MM.1S (cell line): ENCODE data around the gene KRT81.

Source experiments
- DNase-seq: peaks from one replicate; pipeline ENCODE4 v3.0.0-alpha.2; 2015
- H2AFZ ChIP-seq: fragments of 300-600 bp; sonication (generic); 2 replicates; pipeline ENCODE4 v1.6.0; 2016; ENCODE audit warnings: antibody characterized with exemption, low read length
- H3F3A ChIP-seq: fragments of 300-600 bp; sonication (generic); 2 replicates; pipeline ENCODE4 v1.6.1; 2016; ENCODE audit warnings: mild to moderate bottlenecking, antibody characterized with exemption, low read length, moderate library complexity, mixed read lengths; ENCODE audit not compliant: insufficient read depth
- H3K27ac ChIP-seq: fragments of 300-600 bp; sonication (generic); 2 replicates; pipeline ENCODE4 v1.5.1; 2016; ENCODE audit warnings: mild to moderate bottlenecking, low read length
- H3K27me3 ChIP-seq: fragments of 300-600 bp; sonication (generic); replicated peaks from 2 replicates; pipeline ENCODE4 v1.6.0; 2016; ENCODE audit warnings: low read length; ENCODE audit not compliant: insufficient read depth
- H3K36me3 ChIP-seq: fragments of 300-600 bp; sonication (generic); replicated peaks from 2 replicates; pipeline ENCODE4 v1.6.1; 2016; ENCODE audit warnings: mild to moderate bottlenecking, low read length, mixed read lengths; ENCODE audit not compliant: insufficient read depth
- H3K4me1 ChIP-seq: fragments of 300-600 bp; sonication (generic); 2 replicates; pipeline ENCODE4 v1.6.1; 2016; ENCODE audit warnings: low read length, mixed read lengths
- H3K4me2 ChIP-seq: fragments of 300-600 bp; sonication (generic); 2 replicates; pipeline ENCODE4 v1.6.0; 2016; ENCODE audit warnings: low read depth, low read length
- H3K4me3 ChIP-seq: fragments of 300-600 bp; sonication (generic); 2 replicates; pipeline ENCODE4 v1.5.1; 2016; ENCODE audit warnings: low read length, mixed read lengths
- H3K79me2 ChIP-seq: fragments of 300-600 bp; sonication (generic); 2 replicates; pipeline ENCODE4 v1.6.1; 2016; ENCODE audit warnings: mixed run types, low read length, mixed read lengths
- H3K9ac ChIP-seq: fragments of 300-600 bp; sonication (generic); 2 replicates; pipeline ENCODE4 v1.6.1; 2016; ENCODE audit warnings: low read length, mixed read lengths
- H3K9me2 ChIP-seq: fragments of 300-600 bp; sonication (generic); replicated peaks from 2 replicates; pipeline ENCODE4 v1.6.1; 2016; ENCODE audit warnings: mild to moderate bottlenecking, low read length, mixed read lengths; ENCODE audit not compliant: insufficient read depth
- H3K9me3 ChIP-seq: fragments of 300-600 bp; sonication (generic); replicated peaks from 2 replicates; pipeline ENCODE4 v1.6.1; 2016; ENCODE audit warnings: mild to moderate bottlenecking, low read length, mixed read lengths; ENCODE audit not compliant: insufficient read depth
- H4K20me1 ChIP-seq: fragments of 300-600 bp; sonication (generic); 2 replicates; pipeline ENCODE4 v1.6.1; 2016; ENCODE audit warnings: mild to moderate bottlenecking, low read length, moderate library complexity, mixed read lengths; ENCODE audit not compliant: insufficient read depth
- CTCF ChIP-seq: fragments of 300-600 bp; sonication (generic); IDR thresholded peaks from 2 replicates; pipeline ENCODE4 v1.5.1; 2016; ENCODE audit warnings: antibody characterized with exemption, low read length, mixed read lengths
- EZH2 ChIP-seq: fragments of 300-600 bp; sonication (generic); optimal IDR thresholded peaks from 2 replicates; pipeline ENCODE3; 2017; ENCODE audit warnings: low read depth, mild to moderate bottlenecking, antibody characterized with exemption, low read length, mixed read lengths
- EZH2phosphoT487 ChIP-seq: fragments of 300-600 bp; sonication (generic); IDR thresholded peaks from 2 replicates; pipeline ENCODE4 v1.6.1; 2018; ENCODE audit warnings: antibody characterized with exemption, low read length

KRT81 gene

GRCh38 chr12:52239767-52240166, 51.6 kb downstream of the KRT81 start:
- H2AFZ ChIP-seq, result no peak overlapping the region
- H3K27me3 ChIP-seq, result peaks cover 10% of the 10 kb centered on the region
- no peaks in the 10 kb centered on the region for H3F3A ChIP-seq
- H3K9me3 ChIP-seq, result no peaks in the 10 kb centered on the region
- DNase-seq, result no peak
- no peaks in the 10 kb centered on the region for H3K36me3 ChIP-seq
- H3K4me2 ChIP-seq, result no peak overlapping the region
- TF ChIP-seq CTCF, result no peak
- no peak for TF ChIP-seq EZH2phosphoT487
- no peak for TF ChIP-seq EZH2
- no peaks in the 10 kb centered on the region for H3K9me2 ChIP-seq
- H3K27ac ChIP-seq, result no peak overlapping the region
- H4K20me1 ChIP-seq, result no peaks in the 10 kb centered on the region
- no peaks in the 10 kb centered on the region for H3K4me1 ChIP-seq
- H3K4me3 ChIP-seq, result no peak overlapping the region
- no peak overlapping the region for H3K9ac ChIP-seq
- H3K79me2 ChIP-seq, result no peaks in the 10 kb centered on the region

GRCh38 chr12:52238916-52239646, 52.3 kb downstream of the KRT81 start:
- Histone ChIP-seq H4K20me1 (no peaks in the 10 kb centered on the region), H3K4me2 (no peak overlapping the region), H3K79me2 (no peaks in the 10 kb centered on the region), H3K9ac (no peak overlapping the region), H3K27me3 (peaks cover 17% of the 10 kb centered on the region), H3K4me1 (no peaks in the 10 kb centered on the region), H3K36me3 (no peaks in the 10 kb centered on the region), H3K9me2 (no peaks in the 10 kb centered on the region), H3K27ac (no peak overlapping the region), H3F3A (no peaks in the 10 kb centered on the region), H2AFZ (no peak overlapping the region), H3K9me3 (no peaks in the 10 kb centered on the region), H3K4me3 (no peak overlapping the region)
- TF ChIP-seq EZH2 (no peak), CTCF (no peak), EZH2phosphoT487 (no peak)
- DNase-seq, result no peak

GRCh38 chr12:52238207-52238840, 53.0 kb downstream of the KRT81 start:
- Histone ChIP-seq H3K4me3 (no peak overlapping the region), H3K27me3 (peaks cover 25% of the 10 kb centered on the region), H3K4me2 (no peak overlapping the region), H3K9me2 (no peaks in the 10 kb centered on the region), H4K20me1 (no peaks in the 10 kb centered on the region), H2AFZ (no peak overlapping the region), H3K9ac (no peak overlapping the region), H3K4me1 (no peaks in the 10 kb centered on the region), H3K27ac (no peak overlapping the region), H3K79me2 (no peaks in the 10 kb centered on the region), H3F3A (no peaks in the 10 kb centered on the region), H3K36me3 (no peaks in the 10 kb centered on the region), H3K9me3 (no peaks in the 10 kb centered on the region)
- DNase-seq, result no peak
- TF ChIP-seq EZH2 (no peak), CTCF (no peak), EZH2phosphoT487 (no peak)
